HepG2 (cell line): ENCODE measurements around the gene UBE3A. TPM values are rescaled to one million over a fixed set of nuclear protein-coding genes. Genes with fewer than 3 reads are reported as not detected.
"Not testable (repeated sequence)": the region's sequence is repeated elsewhere in the genome, so short reads cannot be mapped to it uniquely, and the experiment has no call there.

Source experiments
- ATAC-seq: fragments of 200-7000 bp; cut with Tn5 transposase; 3 replicates; pipeline ENCODE4 v1.9.1; 2020; ENCODE audit warnings: mild to moderate bottlenecking, moderate library complexity
- BruUV-seq: library from RNA; stranded (reverse); fragments of 400-500 nt; replicated peaks from 2 replicates; lab custom pipeline; 2021; lab: Mats Ljungman, UMichigan
- CTCF ChIA-PET: fragments of 300-600 bp; formaldehyde crosslinking; extraction: SDS; loops from one replicate; lab custom pipeline; 2021; ENCODE audit warnings: low total read pairs, inconsistent platforms, low intra/inter-chr PET ratio; lab: Yijun Ruan, JAX
- POLR2A ChIA-PET: fragments of 350-600 bp; sonication (Branson Sonifier 250); formaldehyde crosslinking; loops from one replicate; lab custom pipeline; 2020; ENCODE audit warnings: antibody characterized with exemption, inconsistent platforms; lab: Yijun Ruan, JAX
- DNase-seq: peaks from one replicate; pipeline ENCODE4 v3.0.0-alpha.2; 2015; ENCODE audit warnings: low spot score
- FAIRE-seq: peaks from 3 replicates; lab custom pipeline; 2011; peaks lifted over from hg19 to GRCh38; lab: Jason Lieb, UNC
- H2AFZ ChIP-seq: one replicate; pipeline ENCODE4 v1.6.1; 2011; ENCODE audit warnings: low read length, inconsistent platforms
- H3K27ac ChIP-seq: fragments of 300-600 bp; 3 replicates; pipeline ENCODE4 v1.8.0; 2011; ENCODE audit warnings: mixed run types, mild to moderate bottlenecking, mixed read lengths, low read length, inconsistent platforms; ENCODE audit not compliant: insufficient read depth; ENCODE audit errors: extremely low read length
- H3K27me3 ChIP-seq, 2 experiments: fragments of 200-600 bp in 1 of 2; 2 replicates in 1 of 2; 3 replicates in 1 of 2; pipeline versions ENCODE4 v1.6.0 to v1.8.0; 2011; ENCODE audit warnings: low read length in 2 of 2, mild to moderate bottlenecking in 2 of 2, moderate library complexity in 2 of 2, inconsistent platforms in 1 of 2; ENCODE audit not compliant: insufficient read depth in 2 of 2, control insufficient read depth in 1 of 2
- H3K36me3 ChIP-seq, 2 experiments: fragments of 200-600 bp in 1 of 2; replicated peaks in 1 of 2; 2 replicates in 1 of 2; 3 replicates in 1 of 2; pipeline versions ENCODE4 v1.5.1 to v1.8.0; 2011; ENCODE audit warnings: low read length in 2 of 2, inconsistent platforms in 1 of 2; ENCODE audit not compliant: insufficient read depth in 2 of 2, control insufficient read depth in 1 of 2
- H3K4me1 ChIP-seq: 2 replicates; pipeline ENCODE4 v1.5.1; 2012; ENCODE audit warnings: low read length, inconsistent platforms; ENCODE audit not compliant: insufficient read depth
- H3K4me2 ChIP-seq: 2 replicates; pipeline ENCODE4 v1.6.0; 2011; ENCODE audit warnings: low read depth, low read length, inconsistent platforms
- H3K4me3 ChIP-seq, 3 experiments: fragments of 200-600 bp in 1 of 3; sonication (generic), shearing (Covaris generic) in 1 of 3; replicated peaks in 1 of 3; 2 replicates each; pipeline ENCODE4 v1.5.1; 2011 to 2016; ENCODE audit warnings: low read length in 3 of 3, inconsistent platforms in 2 of 3, low read depth in 2 of 3, mild to moderate bottlenecking in 2 of 3, control low read depth in 1 of 3, mixed read lengths in 1 of 3; ENCODE audit not compliant: insufficient read depth in 1 of 3
- H3K79me2 ChIP-seq: one replicate; pipeline ENCODE4 v1.6.1; 2011; ENCODE audit warnings: low read length, inconsistent platforms; ENCODE audit not compliant: insufficient read depth
- H3K9ac ChIP-seq: 2 replicates; pipeline ENCODE4 v1.6.0; 2011; ENCODE audit warnings: mild to moderate bottlenecking, low read depth, low read length, inconsistent platforms; ENCODE audit not compliant: insufficient read depth
- H3K9me3 ChIP-seq: 2 replicates; pipeline ENCODE4 v1.5.1; 2012; ENCODE audit warnings: mild to moderate bottlenecking, low read length
- H4K20me1 ChIP-seq: 2 replicates; pipeline ENCODE4 v1.6.0; 2011; ENCODE audit warnings: inconsistent platforms, mild to moderate bottlenecking, low read length, moderate library complexity; ENCODE audit not compliant: insufficient read depth
- FOXM1 ChIP-seq: sonication (generic); formaldehyde crosslinking; IDR thresholded peaks from 2 replicates; pipeline ENCODE4 v1.5.0; 2020; ENCODE audit warnings: missing genetic modification reagents
- HDAC2 ChIP-seq: sonication (generic); formaldehyde crosslinking; IDR thresholded peaks from 2 replicates; pipeline ENCODE4 v1.4.0; 2020; ENCODE audit warnings: missing genetic modification reagents
- HNF4A ChIP-seq: sonication (generic); formaldehyde crosslinking; IDR thresholded peaks from 2 replicates; pipeline ENCODE4 v1.4.0; 2020; ENCODE audit warnings: missing genetic modification reagents
- HNF4G ChIP-seq, 2 experiments: sonication (generic) in 1 of 2; formaldehyde crosslinking in 1 of 2; IDR thresholded peaks; 2 replicates each; pipeline versions ENCODE4 v1.4.0 to v1.6.1; 2011 to 2020; ENCODE audit warnings: borderline replicate concordance in 2 of 2, low read depth in 2 of 2, mild to moderate bottlenecking in 2 of 2, low read length in 1 of 2, missing genetic modification reagents in 1 of 2, moderate library complexity in 1 of 2
- KAT8 ChIP-seq: IDR thresholded peaks from 2 replicates; pipeline ENCODE4 v1.6.1; 2016; ENCODE audit warnings: missing genetic modification reagents, missing compliant biosample characterization
- PCBP1 ChIP-seq: fragments of 200-400 bp; formaldehyde crosslinking; IDR thresholded peaks from 2 replicates; pipeline ENCODE4 v1.6.1; 2017; ENCODE audit warnings: mild to moderate bottlenecking, low read depth, low read length, borderline replicate concordance
- REXO4 ChIP-seq: sonication (generic); formaldehyde crosslinking; IDR thresholded peaks from 2 replicates; pipeline ENCODE4 v1.8.0; 2022; ENCODE audit warnings: missing genetic modification reagents, mild to moderate bottlenecking, borderline replicate concordance
- SMC3 ChIP-seq: IDR thresholded peaks from 2 replicates; pipeline ENCODE4 v1.6.1; 2011; ENCODE audit warnings: low read length, improper control_type of control experiment
- SRF ChIP-seq: IDR thresholded peaks from 2 replicates; pipeline ENCODE4 v1.6.1; 2011; ENCODE audit warnings: mild to moderate bottlenecking, low read depth, low read length, moderate library complexity
- SRY ChIP-seq: sonication (generic); formaldehyde crosslinking; IDR thresholded peaks from 2 replicates; pipeline ENCODE4 v1.8.0; 2022; ENCODE audit warnings: mild to moderate bottlenecking, missing genetic modification reagents
- ZKSCAN8 ChIP-seq: IDR thresholded peaks from 2 replicates; pipeline ENCODE4 v1.6.1; 2016; ENCODE audit warnings: borderline replicate concordance, missing genetic modification reagents, missing compliant biosample characterization
- ZNF20 ChIP-seq: sonication (generic); formaldehyde crosslinking; IDR thresholded peaks from 2 replicates; pipeline ENCODE4 v1.4.0; 2020; ENCODE audit warnings: mild to moderate bottlenecking, moderate library complexity, missing genetic modification reagents
- ZNF382 ChIP-seq: sonication (generic); formaldehyde crosslinking; IDR thresholded peaks from 2 replicates; pipeline ENCODE4 v1.5.0; 2020; ENCODE audit warnings: missing genetic modification reagents, mild to moderate bottlenecking, borderline replicate concordance
- ZNF446 ChIP-seq: sonication (generic); formaldehyde crosslinking; IDR thresholded peaks from 2 replicates; pipeline ENCODE4 v1.5.0; 2020; ENCODE audit warnings: mild to moderate bottlenecking, missing genetic modification reagents
- ZNF577 ChIP-seq: sonication (generic); formaldehyde crosslinking; IDR thresholded peaks from 2 replicates; pipeline ENCODE4 v1.4.0; 2020; ENCODE audit warnings: mild to moderate bottlenecking, low read depth, missing genetic modification reagents, borderline replicate concordance
- ZNF746 ChIP-seq: sonication (generic); formaldehyde crosslinking; IDR thresholded peaks from 2 replicates; pipeline ENCODE4 v1.8.0; 2022; ENCODE audit warnings: mild to moderate bottlenecking, missing genetic modification reagents
- WGBS: methylation state at CpG from one replicate; pipeline ENCODE4 v1.1.6; 2017; ENCODE audit warnings: low lambda C conversion rate; 5-methylcytosine and 5-hydroxymethylcytosine counted together
- in situ Hi-C: cut with HindIII; loops from 2 replicates; pipeline ENCODE4 v1.10.0; 2017; ENCODE audit warnings: low pct_unique_long_range_greater_than_20kb; ENCODE audit not compliant: extremely low pct_ligation_motif_present
- intact Hi-C: fragments of 100-400 bp; cut with micrococcal nuclease; formaldehyde crosslinking; loops from one replicate; pipeline ENCODE4 v1.10.0; 2022; ENCODE audit not compliant: unreplicated experiment
- polyA plus RNA-seq, 8 experiments: library from polyadenylated mRNA; depleted of rRNA in 3 of 8; stranded (reverse) in 7 of 8; unstranded in 1 of 8; fragments of >200 nt; fragmentation: Illumina TruSeq in 4 of 8; extraction: Trizol in 4 of 8; gene quantifications; 2 replicates each; pipeline versions ENCODE4 v1.2.1 to v1.2.3, GENCODE V29; 2011 to 2016; ENCODE audit warnings: low read depth in 4 of 8, missing spikeins in 1 of 8, mixed read lengths in 1 of 8; ENCODE audit not compliant: insufficient read depth in 1 of 8
- total RNA-seq, 5 experiments: library from RNA; depleted of rRNA; stranded (reverse); fragments of >200 nt; fragmentation: Illumina TruSeq; extraction: Trizol; gene quantifications; 2 replicates each; pipeline ENCODE4 v1.2.3, GENCODE V29; 2016; ENCODE audit warnings: low read depth in 1 of 5
- TF ChIP-seq, protein P1 (sequence below): sonication (generic); formaldehyde crosslinking; IDR thresholded peaks from 2 replicates; pipeline ENCODE4 v1.8.0; 2022; ENCODE audit warnings: mild to moderate bottlenecking, missing genetic modification reagents, moderate library complexity
- TF ChIP-seq, protein P2 (sequence below): sonication (generic); formaldehyde crosslinking; IDR thresholded peaks from 2 replicates; pipeline ENCODE4 v1.5.0; 2020; ENCODE audit warnings: missing genetic modification reagents

UBE3A gene
- total and polyA plus RNA-seq, 2 of the 13 experiments (the other 11 are each of a cell fraction or from before 2014, with no cell fraction given): 17.3 to 80.5 TPM

DNA sequence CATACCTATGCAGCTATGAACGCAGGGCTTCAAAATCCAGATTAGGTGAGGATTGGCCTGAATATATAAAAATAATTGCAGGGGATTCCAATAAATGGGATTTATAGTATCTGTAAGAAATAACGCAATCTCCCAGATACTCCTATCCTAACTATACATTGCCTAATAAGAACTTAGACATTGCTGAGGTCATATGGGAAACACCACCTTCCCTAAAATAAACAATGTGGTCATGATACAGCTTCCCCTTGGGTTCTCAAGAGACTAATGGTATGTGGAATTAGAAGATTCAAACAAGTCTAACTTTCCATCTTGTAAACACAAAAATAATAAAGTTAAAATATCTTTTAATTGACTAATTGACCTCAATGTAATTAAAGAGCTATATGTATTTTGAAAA is 28.2 kb downstream of the UBE3A start:
- in situ Hi-C loops (no loop called here), intact Hi-C loops (no loop called here)
- POLR2A ChIA-PET: no interaction called here
- Histone ChIP-seq H3K9ac (no peak overlapping the region), H2AFZ (no peak overlapping the region), H3K4me3 (no peak overlapping the region), H3K27ac (no peak overlapping the region), H3K4me1 (peaks cover 5% of the 10 kb centered on the region; the same call in 1 of the 2 replicates), H3K9me3 (no peaks in the 10 kb centered on the region), H3K36me3 (peaks cover 0 to 6% of the 10 kb centered on the region in 2 experiments; a peak in 2 of 5 replicates), H4K20me1 (peaks cover 31% of the 10 kb centered on the region), H3K4me2 (no peak overlapping the region), H3K27me3 (no peaks in the 10 kb centered on the region), H3K79me2 (peaks cover 92% of the 10 kb centered on the region)
- WGBS: 96% methylated on average over 2 of the region's 2 CpGs
- FAIRE-seq (no peak), DNase-seq (no peak), ATAC-seq (no peak)
- no TSS peak for BruUV-seq
- CTCF ChIA-PET: no interaction called here
- TF ChIP-seq, protein P1, sequence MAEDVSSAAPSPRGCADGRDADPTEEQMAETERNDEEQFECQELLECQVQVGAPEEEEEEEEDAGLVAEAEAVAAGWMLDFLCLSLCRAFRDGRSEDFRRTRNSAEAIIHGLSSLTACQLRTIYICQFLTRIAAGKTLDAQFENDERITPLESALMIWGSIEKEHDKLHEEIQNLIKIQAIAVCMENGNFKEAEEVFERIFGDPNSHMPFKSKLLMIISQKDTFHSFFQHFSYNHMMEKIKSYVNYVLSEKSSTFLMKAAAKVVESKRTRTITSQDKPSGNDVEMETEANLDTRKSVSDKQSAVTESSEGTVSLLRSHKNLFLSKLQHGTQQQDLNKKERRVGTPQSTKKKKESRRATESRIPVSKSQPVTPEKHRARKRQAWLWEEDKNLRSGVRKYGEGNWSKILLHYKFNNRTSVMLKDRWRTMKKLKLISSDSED (CRISPR knock-in tag): no peak
- TF ChIP-seq KAT8 (CRISPR knock-in tag): no peak
- TF ChIP-seq ZNF446 (CRISPR knock-in tag): no peak
- TF ChIP-seq SRF: no peak
- no peak for TF ChIP-seq FOXM1
- no peak for TF ChIP-seq ZNF577 (CRISPR knock-in tag)
- TF ChIP-seq SMC3: no peak
- no peak for TF ChIP-seq PCBP1
- no peak for TF ChIP-seq REXO4 (CRISPR knock-in tag)
- no peak for TF ChIP-seq HNF4G (IDR thresholded peaks at IDR 0.05; ENCODE audit: borderline replicate concordance, low read depth, low read length)
- no peak for TF ChIP-seq HNF4G (CRISPR knock-in tag; IDR thresholded peaks at IDR 0.05; ENCODE audit: borderline replicate concordance, low read depth)
- no peak for TF ChIP-seq ZKSCAN8 (CRISPR knock-in tag)
- no peak for TF ChIP-seq ZNF382 (CRISPR knock-in tag)
- TF ChIP-seq HNF4A (CRISPR knock-in tag): no peak
- TF ChIP-seq SRY (CRISPR knock-in tag): no peak
- TF ChIP-seq ZNF20 (CRISPR knock-in tag): no peak
- TF ChIP-seq ZNF746: no peak
- TF ChIP-seq, protein P2, sequence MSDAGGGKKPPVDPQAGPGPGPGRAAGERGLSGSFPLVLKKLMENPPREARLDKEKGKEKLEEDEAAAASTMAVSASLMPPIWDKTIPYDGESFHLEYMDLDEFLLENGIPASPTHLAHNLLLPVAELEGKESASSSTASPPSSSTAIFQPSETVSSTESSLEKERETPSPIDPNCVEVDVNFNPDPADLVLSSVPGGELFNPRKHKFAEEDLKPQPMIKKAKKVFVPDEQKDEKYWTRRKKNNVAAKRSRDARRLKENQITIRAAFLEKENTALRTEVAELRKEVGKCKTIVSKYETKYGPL: no peak
- no peak for TF ChIP-seq HDAC2 (CRISPR knock-in tag)

DNA sequence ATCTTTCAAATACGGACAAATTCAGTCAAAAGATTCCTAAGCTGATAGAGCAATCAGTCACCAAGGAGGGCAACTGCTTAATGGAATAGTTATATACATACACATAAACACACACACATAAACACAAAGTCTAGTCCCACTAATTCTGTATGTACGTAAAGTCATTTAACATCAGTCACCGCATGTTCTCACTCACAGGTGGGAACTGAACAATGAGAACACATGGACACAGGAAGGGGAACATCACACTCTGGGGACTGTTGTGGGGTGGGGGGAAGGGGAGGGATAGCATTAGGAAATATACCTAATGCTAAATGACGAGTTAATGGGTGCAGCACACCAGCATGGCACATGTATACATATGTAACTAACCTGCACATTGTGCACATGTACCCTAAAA is 29.1 kb downstream of the UBE3A start:
- FAIRE-seq, H3K9me3 ChIP-seq, H3K4me3 ChIP-seq, H3K4me2 ChIP-seq, CTCF ChIA-PET, in situ Hi-C loops, DNase-seq, H2AFZ ChIP-seq, BruUV-seq, ATAC-seq, H3K9ac ChIP-seq, H3K27ac ChIP-seq, H3K4me1 ChIP-seq, POLR2A ChIA-PET, H3K27me3 ChIP-seq, intact Hi-C loops: not testable (repeated sequence)
- WGBS: 98% methylated on average over 4 of the region's 4 CpGs
- Histone ChIP-seq H4K20me1 (peaks cover 28% of the 10 kb centered on the region), H3K79me2 (peaks cover 83% of the 10 kb centered on the region), H3K36me3 (peaks cover 0 to 14% of the 10 kb centered on the region in 2 experiments; a peak in 2 of 5 replicates)
